ENCODE data around the gene OR2M7. TPM values are rescaled to one million over a fixed set of nuclear protein-coding genes. Genes with fewer than 3 reads are reported as not detected.

Gene OR2M7
- total RNA-seq, 2 experiments from 2014 or later = not detected

- DNase-seq (ENCODE audit: low spot score) = no peak
- H4K20me1 ChIP-seq (ENCODE audit: insufficient read depth, low read length) = no peaks in the 10 kb centered on the region
- H3K36me3 ChIP-seq (ENCODE audit: insufficient read depth, low read length) = no peaks in the 10 kb centered on the region
- no peak overlapping the region for H3K27ac ChIP-seq (ENCODE audit: low read depth, low read length, poor library complexity, severe bottlenecking)
- BruUV-seq (replicated peaks) = no TSS peak
- no peaks in the 10 kb centered on the region for H3K79me2 ChIP-seq (ENCODE audit: insufficient read depth, low read depth, low read length)
- TF ChIP-seq CTCF (conservative IDR thresholded peaks at IDR 0.05; ENCODE audit: low read length) = no peak
- TF ChIP-seq EZH2phosphoT487 (IDR thresholded peaks at IDR 0.05; ENCODE audit: borderline replicate concordance, low read depth, low read length) = no peak
- H3K4me3 ChIP-seq (ENCODE audit: low read depth, low read length, poor library complexity, severe bottlenecking) = no peak overlapping the region
- POLR2A ChIA-PET = no interaction called here
- no peaks in the 10 kb centered on the region for H3K9me2 ChIP-seq (ENCODE audit: insufficient read depth, low read length)
- H3K4me1 ChIP-seq (ENCODE audit: insufficient read depth, low read length, poor library complexity, severe bottlenecking) = no peaks in the 10 kb centered on the region
- no peak overlapping the region for H3K4me2 ChIP-seq (ENCODE audit: low read length)
- intact Hi-C loops (cut with micrococcal nuclease; ENCODE audit: unreplicated experiment) = no loop called here
- H3K9me3 ChIP-seq (ENCODE audit: low read length) = no peaks in the 10 kb centered on the region
- CTCF ChIA-PET (ENCODE audit: unreplicated experiment) = no interaction called here
- H2AFZ ChIP-seq (ENCODE audit: low read length) = no peak overlapping the region
Observed at GRCh38 chr1:248366609-248367008, 42.2 kb upstream of the OR2M7 start.

GRCh38 chr1:248361121-248361715 is 36.9 kb upstream of the OR2M7 start, which contains the start of gene OR2T4:
Gene OR2T4 (plus strand): TSS chr1:248361665. CDS start chr1:248361665, 0 bp downstream.
- Histone ChIP-seq H3K36me3 (ENCODE audit: insufficient read depth, low read length) (no peaks in the 10 kb centered on the region), H4K20me1 (ENCODE audit: insufficient read depth, low read length) (no peaks in the 10 kb centered on the region), H3K9me3 (ENCODE audit: low read length) (no peaks in the 10 kb centered on the region), H2AFZ (ENCODE audit: low read length) (no peak within 1 kb of the TSS), H3K27ac (ENCODE audit: low read depth, low read length, poor library complexity, severe bottlenecking) (no peak within 1 kb of the TSS), H3K79me2 (ENCODE audit: insufficient read depth, low read depth, low read length) (no peaks in the 10 kb centered on the region), H3K4me3 (ENCODE audit: low read depth, low read length, poor library complexity, severe bottlenecking) (no peak within 1 kb of the TSS), H3K4me1 (ENCODE audit: insufficient read depth, low read length, poor library complexity, severe bottlenecking) (no peaks in the 10 kb centered on the region), H3K9me2 (ENCODE audit: insufficient read depth, low read length) (no peaks in the 10 kb centered on the region), H3K4me2 (ENCODE audit: low read length) (no peak within 1 kb of the TSS)
- intact Hi-C loops (cut with micrococcal nuclease; ENCODE audit: unreplicated experiment) = no loop called here
- DNase-seq (ENCODE audit: low spot score) = no peak
- CTCF ChIA-PET (ENCODE audit: unreplicated experiment) = no interaction called here
- no TSS peak for BruUV-seq (replicated peaks)
- POLR2A ChIA-PET = no interaction called here
- TF ChIP-seq CTCF (conservative IDR thresholded peaks at IDR 0.05; ENCODE audit: low read length) = no peak
- no peak for TF ChIP-seq EZH2phosphoT487 (IDR thresholded peaks at IDR 0.05; ENCODE audit: borderline replicate concordance, low read depth, low read length)

- POLR2A ChIA-PET = no interaction called here
- Histone ChIP-seq H4K20me1 (ENCODE audit: insufficient read depth, low read length) (no peaks in the 10 kb centered on the region), H3K9me2 (ENCODE audit: insufficient read depth, low read length) (no peaks in the 10 kb centered on the region), H3K4me3 (ENCODE audit: low read depth, low read length, poor library complexity, severe bottlenecking) (no peak overlapping the region), H3K9me3 (ENCODE audit: low read length) (no peaks in the 10 kb centered on the region), H3K27ac (ENCODE audit: low read depth, low read length, poor library complexity, severe bottlenecking) (no peak overlapping the region), H3K36me3 (ENCODE audit: insufficient read depth, low read length) (no peaks in the 10 kb centered on the region), H3K4me1 (ENCODE audit: insufficient read depth, low read length, poor library complexity, severe bottlenecking) (no peaks in the 10 kb centered on the region), H3K4me2 (ENCODE audit: low read length) (no peak overlapping the region), H3K79me2 (ENCODE audit: insufficient read depth, low read depth, low read length) (no peaks in the 10 kb centered on the region), H2AFZ (ENCODE audit: low read length) (no peak overlapping the region)
- no peak for DNase-seq (ENCODE audit: low spot score)
- intact Hi-C loops (cut with micrococcal nuclease; ENCODE audit: unreplicated experiment) = no loop called here
- CTCF ChIA-PET (ENCODE audit: unreplicated experiment) = no interaction called here
- no TSS peak for BruUV-seq (replicated peaks)
- TF ChIP-seq EZH2phosphoT487 (IDR thresholded peaks at IDR 0.05; ENCODE audit: borderline replicate concordance, low read depth, low read length) (no peak), CTCF (conservative IDR thresholded peaks at IDR 0.05; ENCODE audit: low read length) (no peak)
Observed at GRCh38 chr1:248359415-248359814, 35.0 kb upstream of the OR2M7 start.
